Kidney (tissue), 14 donors: Measurements from ENCODE around the gene ZNF280B. TPM values are rescaled to one million over a fixed set of nuclear protein-coding genes. Genes with fewer than 3 reads are reported as not detected.

Source experiments
- DNase-seq, 5 donors: peaks; one replicate each; pipeline ENCODE4 v3.0.0-alpha.2; 2013 to 2020
- FAIRE-seq: peaks from 2 replicates; lab custom pipeline; 2012; peaks lifted over from hg19 to GRCh38; lab: Jason Lieb, UNC
- H3K27ac ChIP-seq, 2 donors: one replicate each; pipeline ENCODE4 v1.7.0; 2013; ENCODE audit warnings: low read depth in 2 of 2, low read length in 2 of 2, inconsistent platforms in 1 of 2
- H3K27me3 ChIP-seq: one replicate; pipeline ENCODE4 v1.7.1; 2013; ENCODE audit warnings: low read length, inconsistent platforms; ENCODE audit not compliant: control insufficient read depth, insufficient read depth
- H3K36me3 ChIP-seq, 3 donors: one replicate each; pipeline versions ENCODE4 v1.7.0 to v1.7.1; 2013; ENCODE audit warnings: low read length in 3 of 3, control low read depth in 1 of 3, inconsistent platforms in 1 of 3; ENCODE audit not compliant: insufficient read depth in 3 of 3, control insufficient read depth in 2 of 3
- H3K4me1 ChIP-seq, 3 donors: one replicate each; pipeline versions ENCODE4 v1.7.0 to v1.7.1; 2013; ENCODE audit warnings: low read length in 3 of 3, inconsistent platforms in 1 of 3, low read depth in 1 of 3; ENCODE audit not compliant: control insufficient read depth in 2 of 3, insufficient read depth in 2 of 3
- H3K4me3 ChIP-seq, 3 donors: one replicate each; pipeline versions ENCODE4 v1.7.0 to v1.8.1; 2013; ENCODE audit warnings: low read length in 3 of 3, control low read depth in 1 of 3, inconsistent platforms in 1 of 3
- H3K9ac ChIP-seq, 3 donors: one replicate each; pipeline versions ENCODE4 v1.7.0 to v1.7.1; 2013; ENCODE audit warnings: low read length in 3 of 3, control low read depth in 1 of 3, inconsistent platforms in 1 of 3
- H3K9me3 ChIP-seq, 3 donors: one replicate each; pipeline versions ENCODE4 v1.7.0 to v1.7.1; 2013; ENCODE audit warnings: low read length in 3 of 3, control low read depth in 1 of 3, inconsistent platforms in 1 of 3; ENCODE audit not compliant: control insufficient read depth in 2 of 3, insufficient read depth in 1 of 3
- intact Hi-C: fragments of 100-400 bp; cut with DNase I; formaldehyde crosslinking; loops from one replicate; pipeline ENCODE4 v1.11.1; 2022
- polyA plus RNA-seq: library from polyadenylated mRNA; stranded (reverse); fragments of 350-450 nt; fragmentation: Illumina TruSeq; extraction: RNeasy Lipid Tissue Mini Kit (QIAGEN cat#74804); gene quantifications from one replicate; pipeline ENCODE4 v1.2.3, GENCODE V29; 2014; ENCODE audit warnings: low read depth, low replicate concordance; ENCODE audit not compliant: insufficient read depth
- total RNA-seq: library from RNA; stranded (reverse); fragmentation: NEBNext Ultra II Directional; extraction: Animal tissue kit (Norgen Biotek cat#: 25700); gene quantifications from one replicate; pipeline ENCODE4 v1.2.1, GENCODE V29; 2021
- TF ChIP-seq, protein P1 (sequence below): IDR thresholded peaks from 3 replicates; pipeline ENCODE4 v1.5.1; 2012; ENCODE audit warnings: mild to moderate bottlenecking, moderate library complexity, borderline replicate concordance; ENCODE audit not compliant: insufficient read depth; ENCODE audit errors: extremely low read depth
- donor health status: control.
- donor health status: control.
- donor health status: control.
- donor health status: control.
- donor health status: control.
- donor health status: DM: yes; HTN: yes; CAD: no.
- donor health status: Normal renal cell carcinoma (clear cell type).

Gene ZNF280B
- total and polyA plus RNA-seq, 2 donors from 2014 or later: 0.26 to 1.0 TPM

GRCh38 chr22:22485524-22485923 lies 23.0 kb downstream of the ZNF280B start:
- H3K9me3 ChIP-seq: no peaks in the 10 kb centered on the region
- H3K27ac ChIP-seq: no peak overlapping the region
- no peak for FAIRE-seq
- H3K4me1 ChIP-seq: no peaks in the 10 kb centered on the region
- no peaks in the 10 kb centered on the region for H3K36me3 ChIP-seq
- TF ChIP-seq, protein P1, sequence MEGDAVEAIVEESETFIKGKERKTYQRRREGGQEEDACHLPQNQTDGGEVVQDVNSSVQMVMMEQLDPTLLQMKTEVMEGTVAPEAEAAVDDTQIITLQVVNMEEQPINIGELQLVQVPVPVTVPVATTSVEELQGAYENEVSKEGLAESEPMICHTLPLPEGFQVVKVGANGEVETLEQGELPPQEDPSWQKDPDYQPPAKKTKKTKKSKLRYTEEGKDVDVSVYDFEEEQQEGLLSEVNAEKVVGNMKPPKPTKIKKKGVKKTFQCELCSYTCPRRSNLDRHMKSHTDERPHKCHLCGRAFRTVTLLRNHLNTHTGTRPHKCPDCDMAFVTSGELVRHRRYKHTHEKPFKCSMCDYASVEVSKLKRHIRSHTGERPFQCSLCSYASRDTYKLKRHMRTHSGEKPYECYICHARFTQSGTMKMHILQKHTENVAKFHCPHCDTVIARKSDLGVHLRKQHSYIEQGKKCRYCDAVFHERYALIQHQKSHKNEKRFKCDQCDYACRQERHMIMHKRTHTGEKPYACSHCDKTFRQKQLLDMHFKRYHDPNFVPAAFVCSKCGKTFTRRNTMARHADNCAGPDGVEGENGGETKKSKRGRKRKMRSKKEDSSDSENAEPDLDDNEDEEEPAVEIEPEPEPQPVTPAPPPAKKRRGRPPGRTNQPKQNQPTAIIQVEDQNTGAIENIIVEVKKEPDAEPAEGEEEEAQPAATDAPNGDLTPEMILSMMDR: no peak
- intact Hi-C loops: no loop called here
- no peak for DNase-seq
- no peak overlapping the region for H3K4me3 ChIP-seq
- no peak overlapping the region for H3K9ac ChIP-seq
- H3K27me3 ChIP-seq: no peaks in the 10 kb centered on the region

- TF ChIP-seq, protein P1: no peak
- H3K27ac ChIP-seq: no peak overlapping the region
- no peak overlapping the region for H3K9ac ChIP-seq
- no peaks in the 10 kb centered on the region for H3K27me3 ChIP-seq
- intact Hi-C loops: no loop called here
- H3K9me3 ChIP-seq: no peaks in the 10 kb centered on the region
- DNase-seq: no peak
- no peak overlapping the region for H3K4me3 ChIP-seq
- no peaks in the 10 kb centered on the region for H3K4me1 ChIP-seq
- H3K36me3 ChIP-seq: no peaks in the 10 kb centered on the region
- FAIRE-seq: no peak
Measured at GRCh38 chr22:22484023-22484422, 24.5 kb downstream of the ZNF280B start.

- H3K27me3 ChIP-seq: no peaks in the 10 kb centered on the region
- H3K27ac ChIP-seq: no peak overlapping the region
- H3K9ac ChIP-seq: no peak overlapping the region
- TF ChIP-seq, protein P1: no peak
- no peak overlapping the region for H3K4me3 ChIP-seq
- no peaks in the 10 kb centered on the region for H3K9me3 ChIP-seq
- intact Hi-C loops: no loop called here
- FAIRE-seq (no peak), DNase-seq (no peak)
- no peaks in the 10 kb centered on the region for H3K36me3 ChIP-seq
- H3K4me1 ChIP-seq: no peaks in the 10 kb centered on the region
Measured at GRCh38 chr22:22480940-22481339, 27.6 kb downstream of the ZNF280B start.

GRCh38 chr22:22479999-22480532 lies 28.5 kb downstream of the ZNF280B start:
- no peaks in the 10 kb centered on the region for H3K4me1 ChIP-seq
- H3K27ac ChIP-seq: no peak overlapping the region
- H3K27me3 ChIP-seq: no peaks in the 10 kb centered on the region
- FAIRE-seq (no peak), DNase-seq (no peak)
- intact Hi-C loops: no loop called here
- TF ChIP-seq, protein P1: no peak
- no peaks in the 10 kb centered on the region for H3K9me3 ChIP-seq
- H3K9ac ChIP-seq: no peak overlapping the region
- no peaks in the 10 kb centered on the region for H3K36me3 ChIP-seq
- no peak overlapping the region for H3K4me3 ChIP-seq
